GM23338 (cell line): ENCODE results near the gene MBD1. TPM values are rescaled to one million over a fixed set of nuclear protein-coding genes. Genes with fewer than 3 reads are reported as not detected.
"Not testable (repeated sequence)": the region's sequence is repeated elsewhere in the genome, so short reads cannot be mapped to it uniquely, and the experiment has no call there.

ENCODE experiments used
- ATAC-seq: fragments of 200-7000 bp; cut with Tn5 transposase; 3 replicates; pipeline ENCODE4 v1.9.1; 2020
- DNase-seq: peaks from one replicate; pipeline ENCODE4 v3.0.0-alpha.2; 2015; ENCODE audit warnings: low spot score
- H2AFZ ChIP-seq: fragments of 200-600 bp; sonication (generic); 2 replicates; pipeline ENCODE4 v1.8.0; 2016; ENCODE audit warnings: antibody characterized with exemption, mild to moderate bottlenecking, moderate library complexity
- H3F3A ChIP-seq: fragments of 200-600 bp; sonication (generic); replicated peaks from 2 replicates; pipeline ENCODE4 v1.8.0; 2017; ENCODE audit warnings: antibody characterized with exemption, mixed run types, low read depth
- H3K27ac ChIP-seq: fragments of 200-600 bp; sonication (generic); 2 replicates; pipeline ENCODE4 v1.6.1; 2016; ENCODE audit warnings: low read depth
- H3K27me3 ChIP-seq: fragments of 200-600 bp; sonication (generic); 2 replicates; pipeline ENCODE4 v1.8.0; 2016; ENCODE audit warnings: mild to moderate bottlenecking, mixed run types, moderate library complexity; ENCODE audit not compliant: insufficient read depth
- H3K36me3 ChIP-seq: fragments of 200-600 bp; sonication (generic); 2 replicates; pipeline ENCODE4 v1.8.0; 2016; ENCODE audit warnings: mild to moderate bottlenecking; ENCODE audit not compliant: insufficient read depth
- H3K4me1 ChIP-seq: fragments of 200-600 bp; sonication (generic); 2 replicates; pipeline ENCODE4 v1.8.0; 2016; ENCODE audit warnings: mild to moderate bottlenecking, moderate library complexity; ENCODE audit not compliant: insufficient read depth
- H3K4me2 ChIP-seq: fragments of 200-600 bp; sonication (generic); 2 replicates; pipeline ENCODE4 v1.7.1; 2017; ENCODE audit warnings: mixed run types
- H3K4me3 ChIP-seq: fragments of 200-600 bp; sonication (generic); 2 replicates; pipeline ENCODE4 v1.6.1; 2016; ENCODE audit warnings: mixed run types
- H3K79me2 ChIP-seq: fragments of 200-600 bp; sonication (generic); replicated peaks from 2 replicates; pipeline ENCODE4 v1.8.0; 2017; ENCODE audit warnings: mild to moderate bottlenecking; ENCODE audit not compliant: insufficient read depth
- H3K9me2 ChIP-seq: fragments of 200-600 bp; sonication (generic); 2 replicates; pipeline ENCODE4 v1.8.0; 2017; ENCODE audit not compliant: insufficient read depth
- H4K20me1 ChIP-seq: fragments of 200-600 bp; sonication (generic); replicated peaks from 2 replicates; pipeline ENCODE4 v1.8.0; 2017; ENCODE audit warnings: mild to moderate bottlenecking; ENCODE audit not compliant: insufficient read depth
- H3K27ac Mint-ChIP-seq: 2 replicates; pipeline ENCODE4 v1.8.0; 2020; ENCODE audit warnings: inconsistent platforms, mild to moderate bottlenecking, moderate library complexity, mixed read lengths
- H3K27me3 Mint-ChIP-seq: 3 replicates; pipeline ENCODE4 v1.8.0; 2022; ENCODE audit warnings: low read depth, mild to moderate bottlenecking, moderate library complexity, mixed read lengths, inconsistent platforms; ENCODE audit not compliant: insufficient read depth, poor library complexity
- H3K36me3 Mint-ChIP-seq: 3 replicates; pipeline ENCODE4 v1.8.0; 2021; ENCODE audit warnings: low read depth, mild to moderate bottlenecking, inconsistent platforms, moderate library complexity, mixed read lengths
- H3K4me1 Mint-ChIP-seq: 3 replicates; pipeline ENCODE4 v1.8.0; 2020; ENCODE audit warnings: mild to moderate bottlenecking, inconsistent platforms, mixed read lengths
- H3K4me3 Mint-ChIP-seq: 3 replicates; pipeline ENCODE4 v1.8.0; 2021; ENCODE audit warnings: moderate library complexity, mild to moderate bottlenecking, inconsistent platforms, mixed read lengths
- H3K9me3 Mint-ChIP-seq: 3 replicates; pipeline ENCODE4 v1.8.0; 2020; ENCODE audit warnings: moderate library complexity, mild to moderate bottlenecking, inconsistent platforms, mixed read lengths
- ETS1 ChIP-seq: IDR thresholded peaks from 2 replicates; pipeline ENCODE4 v1.6.1; 2016; ENCODE audit warnings: antibody characterized with exemption
- EZH2 ChIP-seq: fragments of 200-600 bp; sonication (generic); IDR thresholded peaks from one replicate; pipeline ENCODE4 v1.8.0; 2017; ENCODE audit warnings: antibody characterized with exemption, mild to moderate bottlenecking, low read depth; ENCODE audit not compliant: unreplicated experiment
- JUNB ChIP-seq: IDR thresholded peaks from one replicate; pipeline ENCODE4 v1.6.1; 2016; ENCODE audit warnings: antibody characterized with exemption; ENCODE audit not compliant: unreplicated experiment
- STAT1 ChIP-seq: IDR thresholded peaks from one replicate; pipeline ENCODE4 v1.6.1; 2016; ENCODE audit warnings: antibody characterized with exemption; ENCODE audit not compliant: unreplicated experiment
- ZNF331 ChIP-seq: fragments of 250-450 bp; sonication (Bioruptor Pico); IDR thresholded peaks from 2 replicates; pipeline ENCODE4 v1.5.0; 2020; ENCODE audit warnings: low read depth, mild to moderate bottlenecking, moderate library complexity
- ZNF462 ChIP-seq: fragments of 250-450 bp; sonication (Bioruptor Pico); IDR thresholded peaks from 2 replicates; pipeline ENCODE4 v1.5.0; 2020; ENCODE audit warnings: mild to moderate bottlenecking, moderate library complexity
- polyA plus RNA-seq: library from polyadenylated mRNA; unstranded; fragments of >200 nt; fragmentation: Nextera tagmentation; extraction: Ambion mirVana; gene quantifications from 2 replicates; pipeline ENCODE4 v1.2.1, GENCODE V29; 2016
- total RNA-seq: library from RNA; depleted of rRNA; stranded (reverse); fragments of >200 nt; shearing (Covaris generic); gene quantifications from 2 replicates; pipeline ENCODE4 v1.2.3, GENCODE V29; 2014

The MBD1 gene
- total and polyA plus RNA-seq, 2 experiments from 2014 or later, result 17.0 to 43.5 TPM

- TF ChIP-seq EZH2, result no peak
- TF ChIP-seq STAT1, result no peak
- no peak for TF ChIP-seq JUNB
- no peak for TF ChIP-seq ETS1
- no peak for TF ChIP-seq ZNF331 (CRISPR knock-in tag)
- no peak for TF ChIP-seq ZNF462
- DNase-seq (no peak), ATAC-seq (no peak)
- no peaks in the 10 kb centered on the region for H3K4me1 Mint-ChIP-seq
- H3K9me2 ChIP-seq, result no peaks in the 10 kb centered on the region
- H4K20me1 ChIP-seq, result no peaks in the 10 kb centered on the region
- no peak overlapping the region for H3K4me3 ChIP-seq
- no peak overlapping the region for H3K27ac Mint-ChIP-seq
- H3K4me2 ChIP-seq, result no peak overlapping the region
- peaks cover 3% of the 10 kb centered on the region; the same call in 1 of the 3 replicates for H3K9me3 Mint-ChIP-seq
- no peaks in the 10 kb centered on the region for H3K79me2 ChIP-seq
- H3K36me3 ChIP-seq, result no peaks in the 10 kb centered on the region
- no peak overlapping the region; the same call in 1 of the 2 replicates for H2AFZ ChIP-seq
- H3K36me3 Mint-ChIP-seq, result no peaks in the 10 kb centered on the region
- H3K27ac ChIP-seq, result no peak overlapping the region
- H3K27me3 Mint-ChIP-seq, result peaks cover 11% of the 10 kb centered on the region
- no peak overlapping the region for H3K4me3 Mint-ChIP-seq
- H3K27me3 ChIP-seq, result peaks cover 34% of the 10 kb centered on the region
- peaks cover 5% of the 10 kb centered on the region; the same call in 1 of the 2 replicates for H3K4me1 ChIP-seq
- no peaks in the 10 kb centered on the region for H3F3A ChIP-seq
These were observed 28.8 kb upstream of the MBD1 start for GRCh38 chr18:50310080-50310479.

DNA sequence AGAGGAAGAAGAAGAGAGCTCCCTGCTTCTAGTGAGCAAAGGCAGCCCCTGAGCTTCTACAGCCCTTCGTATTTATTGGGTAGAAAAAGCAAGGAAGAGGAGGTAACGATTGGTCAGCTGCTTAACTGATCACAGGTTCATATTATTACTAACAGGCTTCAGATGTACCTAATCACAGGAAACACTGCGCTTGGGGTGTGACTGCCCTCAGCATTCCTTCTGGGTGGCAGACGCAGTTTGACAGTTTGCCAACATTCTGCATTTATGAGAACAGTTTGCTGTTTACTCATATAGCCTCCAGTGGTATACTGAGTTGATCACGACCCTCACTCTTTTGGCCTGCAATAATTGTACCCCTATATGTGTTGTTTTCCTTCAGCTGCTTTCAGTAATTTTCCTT is 27.5 kb upstream of the MBD1 start:
- H3K4me2 ChIP-seq, ATAC-seq, H3K27ac Mint-ChIP-seq, H2AFZ ChIP-seq, H3K4me3 ChIP-seq, H3K79me2 ChIP-seq, DNase-seq, H3K36me3 ChIP-seq, H3K9me3 Mint-ChIP-seq, H3K4me1 Mint-ChIP-seq, H4K20me1 ChIP-seq, H3K27ac ChIP-seq, H3F3A ChIP-seq, H3K4me1 ChIP-seq, H3K4me3 Mint-ChIP-seq, H3K36me3 Mint-ChIP-seq, H3K9me2 ChIP-seq: not testable (repeated sequence)
- H3K27me3 Mint-ChIP-seq, result peaks cover 11% of the 10 kb centered on the region
- H3K27me3 ChIP-seq, result peaks cover 38% of the 10 kb centered on the region
